Measurements from ENCODE around the gene TFF1. TPM values are rescaled to one million over a fixed set of nuclear protein-coding genes. Genes with fewer than 3 reads are reported as not detected.

TFF1 gene
- total RNA-seq: not detected in 2 replicates

GRCh38 chr21:42366292-42367010 is at the start of gene TFF1:
Gene TFF1, minus strand, starts transcription at chr21:42366535. Its CDS starts 40 bp downstream, at chr21:42366495.
- no peak for DNase-seq (ENCODE audit: low read depth)
- no peak within 1 kb of the TSS for H3K4me3 ChIP-seq (ENCODE audit: low read depth, low read length)
- TF ChIP-seq, protein P1, sequence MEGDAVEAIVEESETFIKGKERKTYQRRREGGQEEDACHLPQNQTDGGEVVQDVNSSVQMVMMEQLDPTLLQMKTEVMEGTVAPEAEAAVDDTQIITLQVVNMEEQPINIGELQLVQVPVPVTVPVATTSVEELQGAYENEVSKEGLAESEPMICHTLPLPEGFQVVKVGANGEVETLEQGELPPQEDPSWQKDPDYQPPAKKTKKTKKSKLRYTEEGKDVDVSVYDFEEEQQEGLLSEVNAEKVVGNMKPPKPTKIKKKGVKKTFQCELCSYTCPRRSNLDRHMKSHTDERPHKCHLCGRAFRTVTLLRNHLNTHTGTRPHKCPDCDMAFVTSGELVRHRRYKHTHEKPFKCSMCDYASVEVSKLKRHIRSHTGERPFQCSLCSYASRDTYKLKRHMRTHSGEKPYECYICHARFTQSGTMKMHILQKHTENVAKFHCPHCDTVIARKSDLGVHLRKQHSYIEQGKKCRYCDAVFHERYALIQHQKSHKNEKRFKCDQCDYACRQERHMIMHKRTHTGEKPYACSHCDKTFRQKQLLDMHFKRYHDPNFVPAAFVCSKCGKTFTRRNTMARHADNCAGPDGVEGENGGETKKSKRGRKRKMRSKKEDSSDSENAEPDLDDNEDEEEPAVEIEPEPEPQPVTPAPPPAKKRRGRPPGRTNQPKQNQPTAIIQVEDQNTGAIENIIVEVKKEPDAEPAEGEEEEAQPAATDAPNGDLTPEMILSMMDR (IDR thresholded peaks at IDR 0.05; ENCODE audit: insufficient read depth, low read depth, low read length): no peak

GRCh38 chr21:42414928-42415769 is 48.8 kb upstream of the TFF1 start:
- DNase-seq (ENCODE audit: low read depth): peak; percentile 46
- H3K4me3 ChIP-seq (ENCODE audit: low read depth, low read length): no peak overlapping the region
- TF ChIP-seq, protein P1 (IDR thresholded peaks at IDR 0.05; ENCODE audit: insufficient read depth, low read depth, low read length): no peak

DNA sequence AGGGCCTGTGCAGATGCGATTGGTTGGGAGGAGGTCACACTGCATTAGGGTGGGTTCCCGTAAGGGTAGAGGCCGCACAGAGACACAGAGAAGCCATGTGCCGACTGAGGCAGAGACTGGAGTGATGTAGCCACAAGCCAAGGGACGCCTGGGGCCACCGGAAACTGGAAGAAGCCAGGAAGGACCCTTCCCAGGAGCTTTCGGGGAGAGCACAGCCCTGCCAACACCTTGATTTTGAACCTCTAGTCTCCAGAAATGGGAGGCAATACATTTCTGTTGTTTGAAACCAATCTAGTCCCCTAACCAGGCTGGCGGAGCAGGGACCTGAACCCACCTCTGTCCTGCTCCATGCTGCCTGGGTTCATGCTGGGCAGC is 48.2 kb upstream of the TFF1 start:
- TF ChIP-seq, protein P1 (IDR thresholded peaks at IDR 0.05; ENCODE audit: insufficient read depth, low read depth, low read length): no peak
- no peak overlapping the region for H3K4me3 ChIP-seq (ENCODE audit: low read depth, low read length)
- DNase-seq (ENCODE audit: low read depth): no peak

DNA sequence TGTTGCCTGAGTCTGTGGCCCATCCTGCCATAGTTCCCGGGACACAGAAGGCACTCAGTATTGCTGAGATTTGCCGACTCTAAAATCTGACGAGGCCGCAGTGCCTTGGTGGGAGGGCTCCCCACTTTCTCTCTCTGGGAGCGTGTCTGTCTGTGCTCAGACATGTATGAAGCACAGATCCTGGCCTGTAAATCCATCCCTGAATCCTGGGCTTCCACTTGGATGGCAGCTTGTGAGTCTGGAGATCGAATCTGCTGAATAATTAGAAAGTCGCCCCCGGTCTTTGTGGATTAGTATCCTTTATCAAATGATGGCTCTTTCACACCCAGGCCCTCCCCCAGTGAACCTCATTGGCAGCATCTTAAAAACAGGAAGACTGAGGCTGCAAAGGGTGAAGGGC is 47.7 kb upstream of the TFF1 start:
- TF ChIP-seq, protein P1 (IDR thresholded peaks at IDR 0.05; ENCODE audit: insufficient read depth, low read depth, low read length): no peak
- no peak for DNase-seq (ENCODE audit: low read depth)
- no peak overlapping the region for H3K4me3 ChIP-seq (ENCODE audit: low read depth, low read length)

DNA sequence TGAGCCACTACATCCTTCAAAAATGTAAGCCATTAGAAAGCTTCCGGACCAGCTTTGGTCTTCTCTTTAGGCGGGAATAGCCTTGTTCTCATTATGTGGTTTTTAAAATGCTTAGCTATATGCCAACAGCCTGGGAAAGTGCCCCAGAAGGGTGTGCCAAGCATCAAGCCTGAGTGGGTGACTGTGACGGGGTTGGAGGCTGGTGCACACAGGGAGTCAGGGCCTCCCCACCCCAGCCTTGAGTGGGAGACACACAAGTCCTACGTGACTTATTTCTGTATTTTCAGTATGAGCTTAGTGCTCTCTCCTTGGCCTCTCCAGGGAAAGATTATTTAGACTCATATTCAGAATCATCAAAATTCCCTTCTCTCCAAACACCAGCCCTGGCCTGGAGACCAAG is 47.2 kb upstream of the TFF1 start:
- DNase-seq (ENCODE audit: low read depth): no peak
- no peak overlapping the region for H3K4me3 ChIP-seq (ENCODE audit: low read depth, low read length)
- TF ChIP-seq, protein P1 (IDR thresholded peaks at IDR 0.05; ENCODE audit: insufficient read depth, low read depth, low read length): no peak

GRCh38 chr21:42413093-42413492 is 46.8 kb upstream of the TFF1 start:
- DNase-seq (ENCODE audit: low read depth): no peak
- no peak overlapping the region for H3K4me3 ChIP-seq (ENCODE audit: low read depth, low read length)
- TF ChIP-seq, protein P1 (IDR thresholded peaks at IDR 0.05; ENCODE audit: insufficient read depth, low read depth, low read length): no peak

All from fibroblast of villous mesenchyme (primary cell).